HG03342 (cell line): ENCODE measurements around the gene PRR33.

ENCODE experiments used
- ATAC-seq: cut with Tn5 transposase; IDR thresholded peaks from one replicate; pipeline ENCODE4 v1.9.1; 2021; ENCODE audit warnings: mild to moderate bottlenecking, moderate library complexity; ENCODE audit not compliant: unreplicated experiment

Gene PRR33

GRCh38 chr11:1916986-1917522 lies 25.4 kb upstream of the PRR33 start:
- no peak for ATAC-seq

- no peak for ATAC-seq
Measured at GRCh38 chr11:1916132-1916985, 24.7 kb upstream of the PRR33 start.

- no peak for ATAC-seq
Measured at GRCh38 chr11:1915795-1916131, 24.1 kb upstream of the PRR33 start.

- no peak for ATAC-seq
Measured at GRCh38 chr11:1913271-1914060, 21.8 kb upstream of the PRR33 start.

- no peak for ATAC-seq
Measured at GRCh38 chr11:1912289-1912878, 20.7 kb upstream of the PRR33 start.

GRCh38 chr11:1909524-1909923 lies 17.8 kb upstream of the PRR33 start:
- no peak for ATAC-seq

GRCh38 chr11:1908618-1909017 lies 16.9 kb upstream of the PRR33 start:
- no peak for ATAC-seq

GRCh38 chr11:1906611-1907423 lies 15.1 kb upstream of the PRR33 start:
- ATAC-seq, result no peak

GRCh38 chr11:1906181-1906580 lies 14.5 kb upstream of the PRR33 start:
- ATAC-seq, result no peak

GRCh38 chr11:1899686-1900085 lies 8.0 kb upstream of the PRR33 start:
- ATAC-seq, result no peak

- ATAC-seq, result no peak
Measured at GRCh38 chr11:1899090-1899489, 7.4 kb upstream of the PRR33 start.

GRCh38 chr11:1896923-1897322 lies 5.2 kb upstream of the PRR33 start:
- ATAC-seq, result no peak

- ATAC-seq, result no peak
Measured at GRCh38 chr11:1896468-1896867, 4.8 kb upstream of the PRR33 start.

- ATAC-seq, result no peak
Measured at GRCh38 chr11:1894759-1895158, 3.1 kb upstream of the PRR33 start.

- ATAC-seq, result no peak
Measured at GRCh38 chr11:1893581-1894359, 2.1 kb upstream of the PRR33 start.

- ATAC-seq, result no peak
Measured at GRCh38 chr11:1892558-1892957, 863 bp upstream of the PRR33 start.

GRCh38 chr11:1892116-1892515 lies 421 bp upstream of the PRR33 start:
- no peak for ATAC-seq

GRCh38 chr11:1890856-1891830 lies 552 bp downstream of the PRR33 start:
- no peak for ATAC-seq
